ENCODE results near the gene CTSA.

DNA sequence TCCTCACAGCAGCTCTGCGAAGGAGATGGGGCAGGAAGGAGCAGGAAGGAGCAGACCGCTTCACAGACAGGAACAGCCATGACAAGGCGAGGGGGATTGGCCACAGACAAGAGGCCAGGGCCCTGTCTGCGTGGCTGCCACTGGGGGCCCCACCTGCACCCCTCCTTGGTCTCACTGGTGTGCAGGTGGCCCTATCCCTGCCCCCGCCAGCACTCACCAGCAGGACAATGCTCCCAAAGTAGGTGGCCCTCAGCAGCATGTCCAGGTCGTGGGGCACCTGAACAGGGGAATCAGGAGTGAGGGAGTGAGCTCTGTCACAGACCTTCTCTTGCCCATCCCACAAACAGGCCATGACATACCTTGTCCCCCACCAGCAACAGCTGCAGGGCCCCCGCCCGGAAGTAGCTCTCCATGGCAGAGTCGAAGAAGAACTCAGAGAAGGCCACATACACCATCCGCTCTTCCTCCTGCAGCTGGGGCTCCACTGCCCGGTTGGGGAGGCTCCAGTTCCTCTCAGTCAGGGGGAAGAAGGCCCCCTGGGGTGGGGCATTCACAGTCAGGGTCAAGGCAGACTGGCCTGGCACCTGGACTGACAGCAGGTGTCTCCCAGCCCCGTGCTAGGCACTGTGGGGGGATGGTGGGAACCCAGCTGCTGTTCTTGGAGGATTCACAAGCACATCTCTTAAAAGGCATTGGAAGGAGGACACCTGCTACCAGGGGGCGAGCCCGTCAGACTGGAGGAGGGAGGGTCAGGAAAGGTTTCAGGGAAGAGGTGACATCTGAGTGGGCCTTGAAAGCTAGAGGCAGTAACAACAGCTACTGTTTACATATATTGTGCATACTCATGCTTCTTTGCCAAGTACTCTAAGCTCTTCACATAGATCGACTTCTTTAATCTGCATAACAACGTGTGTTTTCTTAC lies 13.7 kb downstream of the CTSA start:
- TF ChIP-seq POLR2A (IDR thresholded peaks at IDR 0.05; ENCODE audit: borderline replicate concordance, extremely low read depth, insufficient read depth, insufficient read length): no peak
- TF ChIP-seq SIN3A (IDR thresholded peaks at IDR 0.05; ENCODE audit: low read depth): no peak
- TF ChIP-seq, protein P1, sequence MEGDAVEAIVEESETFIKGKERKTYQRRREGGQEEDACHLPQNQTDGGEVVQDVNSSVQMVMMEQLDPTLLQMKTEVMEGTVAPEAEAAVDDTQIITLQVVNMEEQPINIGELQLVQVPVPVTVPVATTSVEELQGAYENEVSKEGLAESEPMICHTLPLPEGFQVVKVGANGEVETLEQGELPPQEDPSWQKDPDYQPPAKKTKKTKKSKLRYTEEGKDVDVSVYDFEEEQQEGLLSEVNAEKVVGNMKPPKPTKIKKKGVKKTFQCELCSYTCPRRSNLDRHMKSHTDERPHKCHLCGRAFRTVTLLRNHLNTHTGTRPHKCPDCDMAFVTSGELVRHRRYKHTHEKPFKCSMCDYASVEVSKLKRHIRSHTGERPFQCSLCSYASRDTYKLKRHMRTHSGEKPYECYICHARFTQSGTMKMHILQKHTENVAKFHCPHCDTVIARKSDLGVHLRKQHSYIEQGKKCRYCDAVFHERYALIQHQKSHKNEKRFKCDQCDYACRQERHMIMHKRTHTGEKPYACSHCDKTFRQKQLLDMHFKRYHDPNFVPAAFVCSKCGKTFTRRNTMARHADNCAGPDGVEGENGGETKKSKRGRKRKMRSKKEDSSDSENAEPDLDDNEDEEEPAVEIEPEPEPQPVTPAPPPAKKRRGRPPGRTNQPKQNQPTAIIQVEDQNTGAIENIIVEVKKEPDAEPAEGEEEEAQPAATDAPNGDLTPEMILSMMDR (IDR thresholded peaks at IDR 0.05 in 2 of 3, conservative IDR thresholded peaks at IDR 0.05 in 1 of 3; ENCODE audit: borderline replicate concordance in 1 of 3, insufficient read depth in 1 of 3, low read depth in 2 of 3, low read length in 2 of 3): no peak
- TF ChIP-seq, protein P2, sequence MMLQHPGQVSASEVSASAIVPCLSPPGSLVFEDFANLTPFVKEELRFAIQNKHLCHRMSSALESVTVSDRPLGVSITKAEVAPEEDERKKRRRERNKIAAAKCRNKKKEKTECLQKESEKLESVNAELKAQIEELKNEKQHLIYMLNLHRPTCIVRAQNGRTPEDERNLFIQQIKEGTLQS (IDR thresholded peaks at IDR 0.05): no peak
- TF ChIP-seq POLR2AphosphoS5 (IDR thresholded peaks at IDR 0.05; ENCODE audit: low read depth, low read length): no peak
- no peak for TF ChIP-seq EZH2phosphoT487 (IDR thresholded peaks at IDR 0.05; ENCODE audit: borderline replicate concordance)
- TF ChIP-seq JUND (IDR thresholded peaks at IDR 0.05): no peak
- no peak for TF ChIP-seq EGR1 (IDR thresholded peaks at IDR 0.05; ENCODE audit: low read depth)
- TF ChIP-seq FOSL1 (IDR thresholded peaks at IDR 0.05; ENCODE audit: low read depth): no peak
- no peak for TF ChIP-seq ZNF274 (IDR thresholded peaks at IDR 0.05; ENCODE audit: low read depth, low read length)
